T follicular helper cell (primary cell): ENCODE data around the gene RPP25.

ENCODE experiments used
- DNase-seq: peaks from one replicate; pipeline ENCODE4 v3.0.0-alpha.2; 2020; ENCODE audit warnings: low read depth
- total RNA-seq, 2 experiments: gene quantifications; one replicate each; lab custom pipeline; 2026; lab: John Stamatoyannopoulos, UW

Gene RPP25
- total RNA-seq, result 7.4 to 17.7 reads per million in 2 experiments

- DNase-seq, result peak; percentile 44
These were observed at the start of gene RPP25 for GRCh38 chr15:74956648-74957475. Gene RPP25 (minus strand): TSS chr15:74956772. CDS start chr15:74956583, 189 bp downstream.

GRCh38 chr15:75002398-75002797, 45.8 kb upstream of the RPP25 start:
- DNase-seq, result no peak

GRCh38 chr15:75001310-75001709, 44.7 kb upstream of the RPP25 start:
- DNase-seq, result no peak

- no peak for DNase-seq
These were observed 41.0 kb upstream of the RPP25 start for GRCh38 chr15:74997543-74997942.

- DNase-seq, result no peak
These were observed 40.6 kb upstream of the RPP25 start for GRCh38 chr15:74997141-74997540.

GRCh38 chr15:74995779-74996765, 39.5 kb upstream of the RPP25 start:
- DNase-seq, result no peak

GRCh38 chr15:74995182-74995778, 38.7 kb upstream of the RPP25 start, which contains the start of gene SCAMP5:
Gene SCAMP5 (plus strand): TSS chr15:74995563. CDS start chr15:75011840, 16,277 bp downstream.
- peak; percentile 88 for DNase-seq

GRCh38 chr15:74994685-74995084, 38.1 kb upstream of the RPP25 start:
- no peak for DNase-seq

GRCh38 chr15:74994236-74994635, 37.7 kb upstream of the RPP25 start:
- DNase-seq, result no peak

GRCh38 chr15:74992619-74993018, 36.0 kb upstream of the RPP25 start:
- DNase-seq, result no peak

GRCh38 chr15:74989527-74989926, 33.0 kb upstream of the RPP25 start:
- DNase-seq, result no peak

- DNase-seq, result no peak
These were observed 31.6 kb upstream of the RPP25 start for GRCh38 chr15:74988007-74988800.

GRCh38 chr15:74983725-74984231, 27.2 kb upstream of the RPP25 start:
- no peak for DNase-seq

- no peak for DNase-seq
These were observed 25.6 kb upstream of the RPP25 start for GRCh38 chr15:74982183-74982582.

GRCh38 chr15:74978503-74978902, 21.9 kb upstream of the RPP25 start:
- no peak for DNase-seq

GRCh38 chr15:74978077-74978476, 21.5 kb upstream of the RPP25 start:
- no peak for DNase-seq

GRCh38 chr15:74977599-74977998, 21.0 kb upstream of the RPP25 start:
- DNase-seq, result no peak

GRCh38 chr15:74976159-74976558, 19.6 kb upstream of the RPP25 start:
- no peak for DNase-seq

- no peak for DNase-seq
These were observed 11.1 kb upstream of the RPP25 start for GRCh38 chr15:74967670-74968069.

GRCh38 chr15:74964794-74965193, 8.2 kb upstream of the RPP25 start:
- no peak for DNase-seq

- no peak for DNase-seq
These were observed 6.6 kb upstream of the RPP25 start for GRCh38 chr15:74963213-74963612.
